Sigmoid colon (tissue), 4 donors: Measurements from ENCODE around the gene FBXO21.

Source experiments
- EP300 ChIP-seq, 4 donors: sonication (generic); formaldehyde crosslinking; IDR thresholded peaks; one replicate each; pipeline ENCODE4 v1.6.1; 2017; ENCODE audit warnings: antibody characterized with exemption in 4 of 4
- POLR2AphosphoS5 ChIP-seq, 4 donors: sonication (generic); formaldehyde crosslinking; IDR thresholded peaks; one replicate each; pipeline ENCODE4 v1.6.1; 2017; ENCODE audit warnings: antibody characterized with exemption in 4 of 4
- TF ChIP-seq, protein P1 (sequence below), 4 experiments: fragments of 450-650 bp in 3 of 4; fragments of 200-600 bp in 1 of 4; IDR thresholded peaks; one replicate each; pipeline ENCODE4 v1.5.1; 2016 to 2019; ENCODE audit warnings: antibody characterized with exemption in 4 of 4, mild to moderate bottlenecking in 3 of 4, moderate library complexity in 2 of 4

DNA sequence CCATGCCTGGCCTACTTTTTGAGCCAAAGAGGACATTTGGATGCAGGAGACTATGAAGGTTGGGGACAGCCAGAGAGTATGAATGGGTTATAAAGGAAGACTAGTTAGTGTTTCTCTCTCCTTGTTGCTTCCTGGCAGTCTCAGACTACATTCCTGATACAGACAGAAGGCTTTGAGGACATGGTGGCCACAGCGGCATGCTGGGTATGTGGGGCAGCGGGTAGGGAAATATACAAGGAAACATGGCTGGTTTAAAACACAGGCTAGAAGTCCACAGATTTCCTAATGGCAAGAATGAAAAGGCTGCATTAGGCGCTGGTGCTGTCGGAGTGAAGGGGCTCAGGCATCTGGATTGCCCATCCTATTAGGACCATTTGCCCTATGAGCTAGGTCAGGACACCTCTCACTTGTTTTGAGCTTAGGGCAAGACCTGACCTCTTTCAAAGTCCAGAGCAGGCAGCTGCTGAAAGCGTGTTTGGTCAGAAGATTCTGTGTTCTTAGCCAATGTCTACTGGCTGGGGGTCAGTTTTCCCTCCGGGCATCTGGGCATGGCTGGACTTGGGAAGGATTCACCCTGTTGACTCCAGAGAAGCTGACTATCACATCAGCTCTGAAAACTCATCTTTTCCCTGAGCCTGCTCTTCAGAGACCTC lies 20.1 kb upstream of the FBXO21 start:
- TF ChIP-seq, protein P1, sequence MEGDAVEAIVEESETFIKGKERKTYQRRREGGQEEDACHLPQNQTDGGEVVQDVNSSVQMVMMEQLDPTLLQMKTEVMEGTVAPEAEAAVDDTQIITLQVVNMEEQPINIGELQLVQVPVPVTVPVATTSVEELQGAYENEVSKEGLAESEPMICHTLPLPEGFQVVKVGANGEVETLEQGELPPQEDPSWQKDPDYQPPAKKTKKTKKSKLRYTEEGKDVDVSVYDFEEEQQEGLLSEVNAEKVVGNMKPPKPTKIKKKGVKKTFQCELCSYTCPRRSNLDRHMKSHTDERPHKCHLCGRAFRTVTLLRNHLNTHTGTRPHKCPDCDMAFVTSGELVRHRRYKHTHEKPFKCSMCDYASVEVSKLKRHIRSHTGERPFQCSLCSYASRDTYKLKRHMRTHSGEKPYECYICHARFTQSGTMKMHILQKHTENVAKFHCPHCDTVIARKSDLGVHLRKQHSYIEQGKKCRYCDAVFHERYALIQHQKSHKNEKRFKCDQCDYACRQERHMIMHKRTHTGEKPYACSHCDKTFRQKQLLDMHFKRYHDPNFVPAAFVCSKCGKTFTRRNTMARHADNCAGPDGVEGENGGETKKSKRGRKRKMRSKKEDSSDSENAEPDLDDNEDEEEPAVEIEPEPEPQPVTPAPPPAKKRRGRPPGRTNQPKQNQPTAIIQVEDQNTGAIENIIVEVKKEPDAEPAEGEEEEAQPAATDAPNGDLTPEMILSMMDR (IDR thresholded peaks at IDR 0.05): no peak
- TF ChIP-seq POLR2AphosphoS5 (IDR thresholded peaks at IDR 0.05) (no peak), EP300 (IDR thresholded peaks at IDR 0.05) (no peak)
